ENCODE data around the gene PWWP3B. TPM values are rescaled to one million over a fixed set of nuclear protein-coding genes. Genes with fewer than 3 reads are reported as not detected.
A peak's percentile ranks its signal among the peaks of the same experiment; 100 is the strongest.
"Not testable (repeated sequence)": the region's sequence is repeated elsewhere in the genome, so short reads cannot be mapped to it uniquely, and the experiment has no call there.

Gene PWWP3B
- total RNA-seq, 3 donors from 2014 or later, result 2.6 to 13.9 (median 7.0) TPM

DNA sequence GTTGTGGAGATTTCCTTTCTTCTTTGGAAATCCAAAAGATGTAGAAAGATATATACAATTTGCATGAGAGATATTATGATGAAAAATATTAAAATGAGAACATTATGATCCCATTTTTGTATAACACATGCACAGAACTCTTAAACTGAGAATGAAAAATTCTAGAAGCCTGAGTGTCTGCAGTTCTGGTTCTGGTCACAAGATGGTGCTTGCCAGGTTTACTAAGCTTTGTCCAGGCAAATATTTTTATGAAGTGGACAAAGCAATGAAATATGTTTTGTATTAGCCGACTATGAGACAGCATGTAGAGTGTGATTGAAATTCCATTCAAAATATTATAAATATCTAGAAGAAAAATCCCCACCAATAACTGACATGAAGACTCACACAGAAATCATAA is 2.2 kb downstream of the PWWP3B start:
- Histone ChIP-seq H3K27me3 (peaks cover 0 to 16% of the 10 kb centered on the region in 2 donors), H3K4me1 (no peaks in the 10 kb centered on the region), H3K36me3 (no peaks in the 10 kb centered on the region), H3K9me3 (no peaks in the 10 kb centered on the region), H3K27ac (no peak overlapping the region), H3K4me3 (no peak overlapping the region)
- TF ChIP-seq POLR2AphosphoS5 (IDR thresholded peaks at IDR 0.05) (no peak), CTCF (IDR thresholded peaks at IDR 0.05) (peak in 2 of 3 donors; percentile 20 to 37)
- DNase-seq (ENCODE audit: low spot score in 2 of 2), result no peak
- intact Hi-C loops (cut with DNase I; ENCODE audit: low total_unique reads), result no loop called here

DNA sequence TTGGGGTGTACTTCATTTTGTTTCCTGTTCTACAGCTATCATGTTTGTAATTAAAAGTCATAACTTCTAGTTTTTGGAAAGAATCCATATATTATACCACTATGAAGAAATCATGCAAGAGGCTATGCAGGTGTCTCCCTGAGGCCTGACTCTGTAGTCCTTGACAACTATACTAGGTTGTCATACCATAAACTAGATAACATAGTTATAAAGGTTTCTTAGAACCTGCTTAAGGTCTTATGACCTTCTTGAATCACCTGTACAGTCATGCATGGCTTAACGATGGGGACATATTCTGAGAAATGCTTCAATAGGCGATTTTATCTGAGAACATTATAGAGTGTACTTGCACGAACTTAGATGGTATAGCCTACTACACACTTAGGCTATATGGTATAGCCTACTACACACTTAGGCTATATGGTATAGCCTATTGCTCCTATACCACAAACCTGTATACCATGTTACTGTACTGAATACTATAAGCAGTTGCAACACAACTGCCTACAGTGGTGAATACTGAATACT is 3.3 kb downstream of the PWWP3B start:
- no peak for DNase-seq (ENCODE audit: low spot score in 2 of 2)
- H3K4me1 ChIP-seq, result no peaks in the 10 kb centered on the region
- H3K9me3 ChIP-seq, result no peaks in the 10 kb centered on the region
- intact Hi-C loops (cut with DNase I; ENCODE audit: low total_unique reads), result no loop called here
- H3K4me3 ChIP-seq, result no peak overlapping the region
- H3K27ac ChIP-seq, result no peak overlapping the region
- TF ChIP-seq CTCF (IDR thresholded peaks at IDR 0.05) (no peak), POLR2AphosphoS5 (IDR thresholded peaks at IDR 0.05) (no peak), POLR2A (IDR thresholded peaks at IDR 0.05) (no peak)
- H3K27me3 ChIP-seq, result peaks cover 0 to 21% of the 10 kb centered on the region in 2 donors
- H3K36me3 ChIP-seq, result no peaks in the 10 kb centered on the region

DNA sequence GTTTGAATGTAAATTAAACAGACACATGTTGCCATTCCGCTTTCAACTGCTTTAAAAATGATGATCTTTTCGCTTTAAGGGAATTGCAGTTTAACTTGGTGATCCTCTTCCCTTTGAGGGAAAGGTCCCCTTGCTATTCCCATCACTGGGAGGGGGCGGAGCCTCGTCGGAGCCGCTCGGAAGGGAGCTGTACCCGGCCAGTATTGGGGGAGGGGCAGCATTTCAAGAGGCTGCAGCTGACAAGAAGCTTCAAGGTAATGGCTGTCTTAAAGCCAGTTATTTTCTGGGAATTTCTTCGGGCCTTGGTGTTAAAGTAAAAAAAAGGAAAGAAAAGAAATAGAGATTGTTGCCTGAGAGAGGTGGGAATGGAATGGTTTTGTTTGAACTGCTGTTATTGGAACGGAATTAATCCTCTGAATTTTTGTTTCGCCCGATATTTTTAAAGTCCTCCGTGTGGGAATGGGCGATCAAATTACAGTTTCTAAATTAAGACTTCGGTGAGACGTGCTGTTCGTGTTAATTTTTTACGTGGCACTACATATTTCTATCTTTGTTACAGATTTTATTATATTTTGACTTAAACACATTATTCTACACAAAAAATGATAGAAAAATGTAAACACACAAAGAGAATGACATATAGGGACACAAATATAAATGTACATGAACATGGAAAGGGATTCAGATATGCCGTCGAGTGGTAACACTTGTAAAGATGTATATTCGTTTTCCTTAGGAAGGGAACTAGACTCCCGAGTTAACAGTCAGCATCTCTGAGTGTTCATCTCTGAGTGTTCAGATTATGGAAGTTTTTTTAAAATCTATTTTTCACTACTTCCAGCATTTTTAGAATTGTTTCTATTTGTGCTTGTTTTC is 9.2 kb downstream of the PWWP3B start:
- no peak for DNase-seq (ENCODE audit: low spot score in 2 of 2)
- H3K4me1 ChIP-seq, result no peaks in the 10 kb centered on the region
- H3K27ac ChIP-seq, result no peak overlapping the region
- TF ChIP-seq CTCF (IDR thresholded peaks at IDR 0.05) (no peak), POLR2A (IDR thresholded peaks at IDR 0.05) (no peak), POLR2AphosphoS5 (IDR thresholded peaks at IDR 0.05) (no peak)
- no peaks in the 10 kb centered on the region for H3K36me3 ChIP-seq
- H3K27me3 ChIP-seq, result peaks cover 0 to 31% of the 10 kb centered on the region in 2 donors
- no peaks in the 10 kb centered on the region for H3K9me3 ChIP-seq
- intact Hi-C loops (cut with DNase I; ENCODE audit: low total_unique reads), result no loop called here
- peak overlapping the region in 2 of 3 donors; percentile 1 to 16 for H3K4me3 ChIP-seq

GRCh38 chrX:106177982-106178321 is 9.8 kb downstream of the PWWP3B start:
- no peak overlapping the region for H3K4me3 ChIP-seq
- no peak for TF ChIP-seq CTCF (IDR thresholded peaks at IDR 0.05)
- no peak for TF ChIP-seq POLR2AphosphoS5 (IDR thresholded peaks at IDR 0.05)
- no peak for TF ChIP-seq POLR2A (IDR thresholded peaks at IDR 0.05)
- DNase-seq (ENCODE audit: low spot score in 2 of 2), result no peak
- H3K9me3 ChIP-seq, result no peaks in the 10 kb centered on the region
- peaks cover 0 to 31% of the 10 kb centered on the region in 2 donors for H3K27me3 ChIP-seq
- intact Hi-C loops (cut with DNase I; ENCODE audit: low total_unique reads), result no loop called here
- no peak overlapping the region for H3K27ac ChIP-seq
- no peaks in the 10 kb centered on the region for H3K4me1 ChIP-seq
- H3K36me3 ChIP-seq, result no peaks in the 10 kb centered on the region

- DNase-seq (ENCODE audit: low spot score in 2 of 2), result no peak
- TF ChIP-seq POLR2AphosphoS5 (IDR thresholded peaks at IDR 0.05) (no peak), POLR2A (IDR thresholded peaks at IDR 0.05) (no peak), CTCF (IDR thresholded peaks at IDR 0.05) (no peak)
- Histone ChIP-seq H3K9me3 (no peaks in the 10 kb centered on the region), H3K27ac (no peak overlapping the region), H3K4me1 (no peaks in the 10 kb centered on the region), H3K4me3 (no peak overlapping the region), H3K27me3 (peaks cover 0 to 31% of the 10 kb centered on the region in 2 donors), H3K36me3 (no peaks in the 10 kb centered on the region)
- intact Hi-C loops (cut with DNase I; ENCODE audit: low total_unique reads), result no loop called here
Measured at GRCh38 chrX:106178826-106179225, 10.7 kb downstream of the PWWP3B start.

GRCh38 chrX:106183685-106184084 is 15.6 kb downstream of the PWWP3B start:
- H3K4me3 ChIP-seq; intact Hi-C loops (cut with DNase I; ENCODE audit: low total_unique reads); H3K36me3 ChIP-seq; H3K27ac ChIP-seq; H3K4me1 ChIP-seq; DNase-seq (ENCODE audit: low spot score in 2 of 2): not testable (repeated sequence)
- H3K27me3 ChIP-seq, result peaks cover 0 to 19% of the 10 kb centered on the region in 2 donors
- H3K9me3 ChIP-seq, result peaks cover 0 to 18% of the 10 kb centered on the region in 2 donors

Data from breast epithelium (tissue), 4 donors.